Ascending aorta (tissue), 2 donors: ENCODE data around the gene CD68. TPM values are rescaled to one million over a fixed set of nuclear protein-coding genes. Genes with fewer than 3 reads are reported as not detected.
A peak's percentile ranks its signal among the peaks of the same experiment; 100 is the strongest.

Experiments used
- DNase-seq, 2 donors: peaks; one replicate each; pipeline ENCODE4 v3.0.0-alpha.2; 2019; ENCODE audit warnings: low spot score in 2 of 2
- H3K27ac ChIP-seq, 2 donors: fragments of 200-600 bp; sonication (generic); one replicate each; pipeline ENCODE4 v1.5.1; 2016 to 2017; ENCODE audit warnings: mild to moderate bottlenecking in 1 of 2
- H3K27me3 ChIP-seq: fragments of 200-600 bp; sonication (generic); one replicate; pipeline ENCODE4 v1.5.1; 2017
- H3K36me3 ChIP-seq, 2 donors: fragments of 200-600 bp; sonication (generic); one replicate each; pipeline ENCODE4 v1.5.1; 2016
- H3K4me1 ChIP-seq, 2 donors: fragments of 200-600 bp; sonication (generic); one replicate each; pipeline ENCODE4 v1.5.1; 2016 to 2017; ENCODE audit warnings: mild to moderate bottlenecking in 1 of 2
- H3K4me3 ChIP-seq, 2 donors: fragments of 200-600 bp; sonication (generic); one replicate each; pipeline ENCODE4 v1.5.1; 2016 to 2017; ENCODE audit warnings: mild to moderate bottlenecking in 1 of 2
- H3K9me3 ChIP-seq, 2 donors: fragments of 200-600 bp; sonication (generic); one replicate each; pipeline ENCODE4 v1.5.1; 2016
- intact Hi-C: fragments of 100-400 bp; cut with DNase I; formaldehyde crosslinking; loops from one replicate; pipeline ENCODE4 v1.15.1; 2023
- total RNA-seq: library from RNA; depleted of rRNA; stranded (reverse); fragments of >200 nt; gene quantifications from one replicate; pipeline ENCODE4 v1.1.0, GENCODE V29; 2016
- TF ChIP-seq, protein P1 (sequence below), 3 experiments: fragments of 200-600 bp in 2 of 3; fragments of 450-650 bp in 1 of 3; sonication (generic) in 2 of 3; IDR thresholded peaks; one replicate each; pipeline ENCODE4 v1.5.1; 2016 to 2019; ENCODE audit warnings: antibody characterized with exemption in 3 of 3, mild to moderate bottlenecking in 1 of 3, moderate library complexity in 1 of 3

Gene CD68
- total RNA-seq, 1 donor from 2014 or later: 151 TPM

DNA sequence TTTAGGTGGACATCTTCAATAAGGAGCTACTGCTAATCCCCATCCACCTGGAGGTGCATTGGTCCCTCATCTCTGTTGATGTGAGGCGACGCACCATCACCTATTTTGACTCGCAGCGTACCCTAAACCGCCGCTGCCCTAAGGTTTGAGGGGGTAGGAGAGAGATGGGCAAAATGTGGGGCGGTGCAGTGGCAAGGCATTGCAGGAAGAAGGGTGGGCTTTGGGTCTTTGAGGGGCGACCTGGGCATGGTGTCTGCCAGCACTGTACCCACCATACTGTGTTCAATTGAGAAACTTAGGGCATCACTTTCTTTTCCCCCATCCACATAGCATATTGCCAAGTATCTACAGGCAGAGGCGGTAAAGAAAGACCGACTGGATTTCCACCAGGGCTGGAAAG, 9.1 kb upstream of the CD68 start:
- TF ChIP-seq, protein P1, sequence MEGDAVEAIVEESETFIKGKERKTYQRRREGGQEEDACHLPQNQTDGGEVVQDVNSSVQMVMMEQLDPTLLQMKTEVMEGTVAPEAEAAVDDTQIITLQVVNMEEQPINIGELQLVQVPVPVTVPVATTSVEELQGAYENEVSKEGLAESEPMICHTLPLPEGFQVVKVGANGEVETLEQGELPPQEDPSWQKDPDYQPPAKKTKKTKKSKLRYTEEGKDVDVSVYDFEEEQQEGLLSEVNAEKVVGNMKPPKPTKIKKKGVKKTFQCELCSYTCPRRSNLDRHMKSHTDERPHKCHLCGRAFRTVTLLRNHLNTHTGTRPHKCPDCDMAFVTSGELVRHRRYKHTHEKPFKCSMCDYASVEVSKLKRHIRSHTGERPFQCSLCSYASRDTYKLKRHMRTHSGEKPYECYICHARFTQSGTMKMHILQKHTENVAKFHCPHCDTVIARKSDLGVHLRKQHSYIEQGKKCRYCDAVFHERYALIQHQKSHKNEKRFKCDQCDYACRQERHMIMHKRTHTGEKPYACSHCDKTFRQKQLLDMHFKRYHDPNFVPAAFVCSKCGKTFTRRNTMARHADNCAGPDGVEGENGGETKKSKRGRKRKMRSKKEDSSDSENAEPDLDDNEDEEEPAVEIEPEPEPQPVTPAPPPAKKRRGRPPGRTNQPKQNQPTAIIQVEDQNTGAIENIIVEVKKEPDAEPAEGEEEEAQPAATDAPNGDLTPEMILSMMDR (IDR thresholded peaks at IDR 0.05): no peak
- Histone ChIP-seq H3K27me3 (no peaks in the 10 kb centered on the region), H3K4me3 (no peak overlapping the region), H3K27ac (no peak overlapping the region), H3K9me3 (no peaks in the 10 kb centered on the region), H3K4me1 (peaks cover 0 to 15% of the 10 kb centered on the region in 2 donors), H3K36me3 (peaks cover 54 to 55% of the 10 kb centered on the region in 2 donors)
- intact Hi-C loops: loop anchor here (5.0 kb wide), 2 partner anchors 267 to 318 kb away; partner anchors contain the start of genes CTDNEP1 and ELP5
- DNase-seq: no peak

DNA sequence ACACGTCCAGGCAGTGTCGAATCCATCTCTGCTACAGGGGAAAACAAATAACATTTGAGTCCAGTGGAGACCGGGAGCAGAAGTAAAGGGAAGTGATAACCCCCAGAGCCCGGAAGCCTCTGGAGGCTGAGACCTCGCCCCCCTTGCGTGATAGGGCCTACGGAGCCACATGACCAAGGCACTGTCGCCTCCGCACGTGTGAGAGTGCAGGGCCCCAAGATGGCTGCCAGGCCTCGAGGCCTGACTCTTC, 7.2 kb upstream of the CD68 start:
- Histone ChIP-seq H3K4me3 (peak overlapping the region; percentile 46 to 58), H3K9me3 (no peaks in the 10 kb centered on the region), H3K27me3 (no peaks in the 10 kb centered on the region), H3K27ac (peak overlapping the region; percentile 86 to 99), H3K36me3 (peaks cover 54 to 57% of the 10 kb centered on the region in 2 donors), H3K4me1 (peaks cover 0 to 15% of the 10 kb centered on the region in 2 donors)
- TF ChIP-seq, protein P1 (IDR thresholded peaks at IDR 0.05): no peak
- DNase-seq: no peak
- intact Hi-C loops: loop anchor here (1.0 to 5.0 kb wide), 7 partner anchors 11 to 320 kb away; partner anchors contain the start of genes CTDNEP1, ELP5, FXR2 and MPDU1

DNA sequence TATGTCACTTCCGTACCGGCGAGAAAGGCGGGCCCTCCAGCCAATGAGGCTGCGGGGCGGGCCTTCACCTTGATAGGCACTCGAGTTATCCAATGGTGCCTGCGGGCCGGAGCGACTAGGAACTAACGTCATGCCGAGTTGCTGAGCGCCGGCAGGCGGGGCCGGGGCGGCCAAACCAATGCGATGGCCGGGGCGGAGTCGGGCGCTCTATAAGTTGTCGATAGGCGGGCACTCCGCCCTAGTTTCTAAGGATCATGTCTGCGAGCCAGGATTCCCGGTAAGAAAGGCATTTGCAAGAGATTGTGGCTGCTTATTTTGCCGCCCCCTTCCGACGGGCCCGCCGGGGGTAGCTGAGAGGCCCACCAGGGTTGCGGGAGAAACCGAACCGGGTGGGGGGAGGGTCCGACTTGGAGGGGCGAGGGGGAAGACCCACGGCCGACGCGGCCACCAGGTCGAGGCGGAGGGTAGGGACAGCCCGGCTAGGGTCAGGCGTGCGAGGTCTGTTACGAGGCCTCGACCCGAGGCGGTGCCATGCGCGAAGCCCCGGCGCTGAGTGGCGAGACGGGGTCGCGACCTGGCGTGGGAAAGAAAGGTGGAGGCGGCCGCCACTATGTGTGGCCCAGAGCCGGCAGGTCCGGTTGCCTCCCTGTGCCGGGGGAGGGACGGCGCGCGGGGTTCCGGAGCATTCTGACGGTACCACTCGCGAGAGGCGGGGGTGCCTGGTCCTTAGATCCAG, 6.7 kb upstream of the CD68 start:
- peaks cover 55 to 58% of the 10 kb centered on the region in 2 donors for H3K36me3 ChIP-seq
- intact Hi-C loops: loop anchor here (1.0 to 5.0 kb wide), 8 partner anchors 11 to 320 kb away; partner anchors contain the start of genes CTDNEP1, ELP5, FXR2 and MPDU1
- DNase-seq: peak; percentile 99 to 100
- peaks cover 0 to 15% of the 10 kb centered on the region in 2 donors for H3K4me1 ChIP-seq
- no peaks in the 10 kb centered on the region for H3K9me3 ChIP-seq
- TF ChIP-seq, protein P1 (IDR thresholded peaks at IDR 0.05): no peak
- peak overlapping the region; percentile 78 to 94 for H3K4me3 ChIP-seq
- peak overlapping the region; percentile 93 to 99 for H3K27ac ChIP-seq
- H3K27me3 ChIP-seq: no peaks in the 10 kb centered on the region

DNA sequence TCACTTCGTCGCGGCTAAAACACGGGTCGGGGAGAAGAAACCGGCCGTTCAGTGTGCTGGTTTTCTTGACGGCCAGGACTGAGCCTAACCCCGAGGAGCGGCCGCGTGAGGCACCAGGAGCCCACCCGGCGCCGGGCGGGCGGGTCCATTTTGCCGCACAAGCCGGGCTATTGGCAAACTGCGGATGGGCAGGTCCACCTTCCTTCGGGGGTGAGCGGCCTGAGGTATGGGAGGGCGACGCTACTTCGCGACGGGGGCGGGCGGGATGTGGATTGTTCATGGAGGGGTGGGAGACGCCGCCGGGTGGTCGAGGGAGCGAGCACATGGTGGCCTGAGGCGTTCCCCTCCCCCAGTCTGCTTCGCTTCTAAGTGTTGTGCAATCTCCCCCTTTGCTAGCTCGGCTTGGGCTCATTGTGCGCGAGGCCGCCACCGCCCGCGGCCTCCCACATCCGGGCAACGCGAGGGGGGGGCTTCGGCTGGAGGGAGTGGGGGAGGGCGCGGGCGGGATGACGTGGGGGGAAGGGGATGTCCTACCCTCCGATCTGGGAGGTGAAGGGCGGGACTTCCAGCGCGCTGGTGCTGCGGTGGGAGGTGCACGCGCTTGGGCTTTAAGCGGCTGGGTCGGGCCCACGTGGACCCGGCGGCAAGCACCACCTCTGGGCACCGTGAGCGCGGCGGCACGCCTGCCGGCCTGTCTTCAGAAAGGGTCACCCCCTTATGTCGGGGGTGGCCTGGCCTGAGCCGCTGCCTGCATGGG, 5.9 kb upstream of the CD68 start:
- peaks cover 62 to 65% of the 10 kb centered on the region in 2 donors for H3K36me3 ChIP-seq
- H3K27ac ChIP-seq: peak overlapping the region; percentile 93 to 99
- H3K9me3 ChIP-seq: no peaks in the 10 kb centered on the region
- TF ChIP-seq, protein P1 (IDR thresholded peaks at IDR 0.05): no peak
- DNase-seq: peak; percentile 65 to 94
- H3K4me1 ChIP-seq: peaks cover 0 to 15% of the 10 kb centered on the region in 2 donors
- H3K4me3 ChIP-seq: peak overlapping the region; percentile 78 to 94
- H3K27me3 ChIP-seq: no peaks in the 10 kb centered on the region
- intact Hi-C loops: loop anchor here (1.0 to 5.0 kb wide), 4 partner anchors 41 to 321 kb away; partner anchors contain the start of genes CTDNEP1, ELP5 and FXR2

DNA sequence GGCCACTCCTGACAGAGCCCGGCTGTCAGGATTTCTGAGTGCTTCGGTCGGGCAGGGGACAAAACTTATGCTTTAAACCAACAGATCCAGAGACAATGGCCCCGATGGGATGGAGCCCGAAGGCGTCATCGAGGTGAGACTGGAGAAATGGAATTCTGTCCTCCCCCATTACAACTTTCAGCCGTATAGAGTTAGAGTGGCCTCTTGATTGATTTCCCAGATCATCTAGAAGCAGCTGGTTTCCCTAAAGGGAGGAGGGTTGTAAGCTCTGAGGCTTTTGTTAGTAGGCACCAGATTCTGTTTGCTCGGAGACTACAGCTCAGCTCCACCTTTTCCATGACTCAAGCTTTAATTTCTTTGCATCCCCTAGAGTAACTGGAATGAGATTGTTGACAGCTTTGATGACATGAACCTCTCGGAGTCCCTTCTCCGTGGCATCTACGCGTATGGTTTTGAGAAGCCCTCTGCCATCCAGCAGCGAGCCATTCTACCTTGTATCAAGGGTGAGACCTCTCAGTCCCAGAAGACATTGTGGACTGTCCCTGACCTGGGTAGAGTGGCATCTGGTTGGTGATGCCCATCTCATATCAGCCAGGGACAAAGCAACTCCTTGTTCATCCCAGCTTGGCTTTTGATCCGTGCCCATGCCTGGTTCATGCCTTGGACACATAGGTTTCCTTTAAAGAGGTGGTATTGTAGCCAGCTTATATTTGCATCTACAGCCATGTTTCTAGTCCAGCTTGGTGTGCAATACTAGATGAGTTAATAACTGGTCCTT, 5.1 kb upstream of the CD68 start:
- TF ChIP-seq, protein P1 (IDR thresholded peaks at IDR 0.05): no peak
- no peak for DNase-seq
- Histone ChIP-seq H3K36me3 (peaks cover 65 to 67% of the 10 kb centered on the region in 2 donors), H3K9me3 (no peaks in the 10 kb centered on the region), H3K4me3 (peak overlapping the region; percentile 78 to 94), H3K27ac (peak overlapping the region; percentile 93 to 99), H3K27me3 (no peaks in the 10 kb centered on the region), H3K4me1 (peaks cover 0 to 20% of the 10 kb centered on the region in 2 donors)
- intact Hi-C loops: loop anchor here (5.0 kb wide), 2 partner anchors 263 to 322 kb away; partner anchors contain the start of genes CTDNEP1 and ELP5
